ENCODE measurements around the gene LYZL4.

- TF ChIP-seq POLR2AphosphoS5 (IDR thresholded peaks at IDR 0.05) (no peak), POLR2A (IDR thresholded peaks at IDR 0.05) (no peak), CTCF (IDR thresholded peaks at IDR 0.05) (no peak), EP300 (IDR thresholded peaks at IDR 0.05) (no peak)
Observed at GRCh38 chr3:42456211-42456610, 45.8 kb upstream of the LYZL4 start.
